Activated CD4-positive, alpha-beta T cell treated with anti-CD3 and anti-CD28 coated beads for 36 hours (primary cell): Measurements from ENCODE around the gene NCKAP1. TPM values are rescaled to one million over a fixed set of nuclear protein-coding genes. Genes with fewer than 3 reads are reported as not detected.
A peak's percentile ranks its signal among the peaks of the same experiment; 100 is the strongest.

Source experiments
- ATAC-seq: fragments of 200-7000 bp; cut with Tn5 transposase; one replicate; pipeline ENCODE4 v1.10.0; 2021; ENCODE audit warnings: mild to moderate bottlenecking, moderate library complexity
- CTCF ChIA-PET: fragments of 350-600 bp; sonication (Branson Sonifier 250); formaldehyde crosslinking; loops from one replicate; lab custom pipeline; 2021; ENCODE audit warnings: antibody characterized with exemption; lab: Charles Lee
- POLR2A ChIA-PET: fragments of 350-600 bp; sonication (Branson Sonifier 250); formaldehyde crosslinking; loops from one replicate; lab custom pipeline; 2021; ENCODE audit warnings: antibody characterized with exemption, inconsistent platforms; lab: Charles Lee
- DNase-seq: peaks from one replicate; pipeline ENCODE4 v3.0.0-alpha.2; 2020
- H3K27ac Mint-ChIP-seq: one replicate; pipeline ENCODE4 v1.8.0; 2021; ENCODE audit warnings: mixed read lengths
- H3K27me3 Mint-ChIP-seq: one replicate; pipeline ENCODE4 v1.8.0; 2021; ENCODE audit warnings: mixed read lengths
- H3K36me3 Mint-ChIP-seq: one replicate; pipeline ENCODE4 v1.8.0; 2021; ENCODE audit warnings: low read depth, mixed read lengths
- H3K4me1 Mint-ChIP-seq: one replicate; pipeline ENCODE4 v1.8.0; 2021; ENCODE audit warnings: mixed read lengths
- H3K4me3 Mint-ChIP-seq: one replicate; pipeline ENCODE4 v1.8.0; 2021; ENCODE audit warnings: mild to moderate bottlenecking, moderate library complexity, mixed read lengths
- H3K9me3 Mint-ChIP-seq: one replicate; pipeline ENCODE4 v1.8.0; 2021; ENCODE audit warnings: low read depth, mixed read lengths
- intact Hi-C, 2 experiments: fragments of 100-400 bp; cut with DNase I in 1 of 2; cut with micrococcal nuclease in 1 of 2; formaldehyde crosslinking; loops; one replicate each; pipeline versions ENCODE4 v1.14.2 to v1.15.1; 2022 to 2024; cut with DNase I, micrococcal nuclease
- total RNA-seq, 2 experiments: library from RNA; stranded (reverse); gene quantifications; one replicate each; pipeline ENCODE4 v1.2.3, GENCODE V29; 2021

The NCKAP1 gene, protein sequence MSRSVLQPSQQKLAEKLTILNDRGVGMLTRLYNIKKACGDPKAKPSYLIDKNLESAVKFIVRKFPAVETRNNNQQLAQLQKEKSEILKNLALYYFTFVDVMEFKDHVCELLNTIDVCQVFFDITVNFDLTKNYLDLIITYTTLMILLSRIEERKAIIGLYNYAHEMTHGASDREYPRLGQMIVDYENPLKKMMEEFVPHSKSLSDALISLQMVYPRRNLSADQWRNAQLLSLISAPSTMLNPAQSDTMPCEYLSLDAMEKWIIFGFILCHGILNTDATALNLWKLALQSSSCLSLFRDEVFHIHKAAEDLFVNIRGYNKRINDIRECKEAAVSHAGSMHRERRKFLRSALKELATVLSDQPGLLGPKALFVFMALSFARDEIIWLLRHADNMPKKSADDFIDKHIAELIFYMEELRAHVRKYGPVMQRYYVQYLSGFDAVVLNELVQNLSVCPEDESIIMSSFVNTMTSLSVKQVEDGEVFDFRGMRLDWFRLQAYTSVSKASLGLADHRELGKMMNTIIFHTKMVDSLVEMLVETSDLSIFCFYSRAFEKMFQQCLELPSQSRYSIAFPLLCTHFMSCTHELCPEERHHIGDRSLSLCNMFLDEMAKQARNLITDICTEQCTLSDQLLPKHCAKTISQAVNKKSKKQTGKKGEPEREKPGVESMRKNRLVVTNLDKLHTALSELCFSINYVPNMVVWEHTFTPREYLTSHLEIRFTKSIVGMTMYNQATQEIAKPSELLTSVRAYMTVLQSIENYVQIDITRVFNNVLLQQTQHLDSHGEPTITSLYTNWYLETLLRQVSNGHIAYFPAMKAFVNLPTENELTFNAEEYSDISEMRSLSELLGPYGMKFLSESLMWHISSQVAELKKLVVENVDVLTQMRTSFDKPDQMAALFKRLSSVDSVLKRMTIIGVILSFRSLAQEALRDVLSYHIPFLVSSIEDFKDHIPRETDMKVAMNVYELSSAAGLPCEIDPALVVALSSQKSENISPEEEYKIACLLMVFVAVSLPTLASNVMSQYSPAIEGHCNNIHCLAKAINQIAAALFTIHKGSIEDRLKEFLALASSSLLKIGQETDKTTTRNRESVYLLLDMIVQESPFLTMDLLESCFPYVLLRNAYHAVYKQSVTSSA
- 10 to 100 TPM in 1 of 2 experiments, 1 to 10 TPM in 1; 9.1 to 11.7 TPM for total RNA-seq

DNA sequence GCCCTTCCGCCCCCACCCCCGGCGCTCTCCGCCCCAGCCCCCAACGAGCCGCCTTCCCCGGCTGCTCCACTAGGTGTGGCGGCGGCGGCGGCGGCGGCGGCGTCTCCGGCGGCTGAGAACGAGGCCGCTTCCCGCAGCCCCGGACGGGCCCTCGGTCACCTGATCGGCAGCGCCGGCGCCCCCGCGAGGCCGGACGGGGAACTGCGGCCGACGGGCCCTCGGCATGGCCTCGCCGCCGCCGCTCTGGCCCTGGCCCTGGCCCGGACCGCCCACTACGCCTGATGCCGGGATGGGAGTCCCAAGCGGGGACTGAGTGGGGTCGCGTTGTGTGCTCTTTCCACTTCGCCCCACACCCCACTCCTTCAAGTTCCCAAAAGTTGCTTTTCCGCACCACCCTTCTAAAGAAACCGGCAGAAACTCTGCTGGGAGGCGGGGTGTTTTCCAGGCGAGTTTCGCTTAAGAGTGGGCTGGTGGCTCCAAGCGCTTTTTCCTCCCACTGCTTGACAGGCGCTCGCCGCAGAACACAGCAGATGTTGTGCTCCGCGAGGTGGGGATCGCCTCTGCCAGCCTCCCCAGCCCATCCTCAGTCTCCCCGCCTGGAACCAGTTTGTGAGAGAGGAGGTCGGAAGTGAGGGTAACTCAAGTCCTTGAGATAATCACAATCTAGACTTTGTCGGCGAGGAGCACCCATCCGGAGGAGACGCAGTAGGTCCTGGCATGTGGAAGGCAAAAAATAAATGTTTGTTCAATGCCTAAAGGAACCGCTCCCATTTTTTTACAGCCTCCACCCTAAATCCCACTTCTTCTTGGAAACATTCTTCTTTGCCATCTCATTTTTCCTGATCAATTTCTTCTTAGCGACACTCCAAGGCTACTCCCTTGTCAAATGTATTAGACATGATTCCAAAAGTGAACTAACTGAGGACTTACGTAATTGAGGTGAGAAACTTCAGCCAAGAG, at the start of gene NCKAP1:
Gene NCKAP1 (minus strand): TSS at position 117 of the 960 bp plus-strand sequence. CDS start 358 bp downstream, outside the sequence.
- H3K9me3 Mint-ChIP-seq: no peaks in the 10 kb centered on the region
- H3K27me3 Mint-ChIP-seq: peaks cover 42% of the 10 kb centered on the region
- ChIA-PET CTCF (interaction anchor here (1.1 to 1.2 kb wide), 2 partner anchors 13 to 40 kb away, joined by 4 to 5 read pairs; partner anchors contain the start of gene DUSP19), POLR2A (no interaction called here)
- intact Hi-C loops: loop anchor here (1.0 to 10.0 kb wide), 7 partner anchors 18 to 1244 kb away; partner anchors contain the start of genes DNAJC10 (in 2 of the 2), DUSP19 (in 2 of the 2), ITPRID2 (in 1 of the 2) and NUP35 (in 1 of the 2)
- H3K4me1 Mint-ChIP-seq: peaks cover 26% of the 10 kb centered on the region
- H3K27ac Mint-ChIP-seq: peak within 1 kb of the TSS; percentile 63
- peak within 1 kb of the TSS; percentile 76 for H3K4me3 Mint-ChIP-seq
- peak; percentile 94 for DNase-seq
- peak; percentile 90 for ATAC-seq
- no peaks in the 10 kb centered on the region for H3K36me3 Mint-ChIP-seq

- no peaks in the 10 kb centered on the region for H3K36me3 Mint-ChIP-seq
- no peaks in the 10 kb centered on the region for H3K27me3 Mint-ChIP-seq
- no peak for ATAC-seq
- no peaks in the 10 kb centered on the region for H3K9me3 Mint-ChIP-seq
- CTCF ChIA-PET: interaction anchor here (0.7 kb wide), 1 partner anchor 54 kb away, joined by 3 read pairs; no protein-coding TSS in a partner anchor
- no peak overlapping the region for H3K4me3 Mint-ChIP-seq
- no peak for DNase-seq
- intact Hi-C loops: no loop called here
- H3K4me1 Mint-ChIP-seq: peaks cover 7% of the 10 kb centered on the region
- no peak overlapping the region for H3K27ac Mint-ChIP-seq
- POLR2A ChIA-PET: no interaction called here
Observed at GRCh38 chr2:183081911-183082310, 43.7 kb upstream of the NCKAP1 start.

- POLR2A ChIA-PET: interaction anchor here (0.6 to 1.5 kb wide), 2 partner anchors 45 to 141 kb away, joined by 5 to 7 read pairs; partner anchors contain the start of gene NUP35
- H3K36me3 Mint-ChIP-seq: no peaks in the 10 kb centered on the region
- H3K4me3 Mint-ChIP-seq: peak overlapping the region; percentile 84
- DNase-seq (no peak), ATAC-seq (peak; percentile 25)
- no peaks in the 10 kb centered on the region for H3K27me3 Mint-ChIP-seq
- peak overlapping the region; percentile 76 for H3K27ac Mint-ChIP-seq
- CTCF ChIA-PET: interaction anchor here (0.5 to 2.1 kb wide), 6 partner anchors 10 to 316 kb away, joined by 3 to 5 read pairs (median 4); partner anchors contain the start of gene NUP35
- intact Hi-C loops: loop anchor here in 1 of 2 experiments (2.0 kb wide), 1 partner anchor 364 kb away; no protein-coding TSS in a partner anchor
- H3K4me1 Mint-ChIP-seq: peaks cover 7% of the 10 kb centered on the region
- H3K9me3 Mint-ChIP-seq: no peaks in the 10 kb centered on the region
Observed at GRCh38 chr2:183079139-183079775, 41.0 kb upstream of the NCKAP1 start.

- Mint-ChIP-seq H3K27ac (peak within 1 kb of the TSS; percentile 76), H3K27me3 (no peaks in the 10 kb centered on the region), H3K9me3 (no peaks in the 10 kb centered on the region), H3K36me3 (no peaks in the 10 kb centered on the region), H3K4me1 (peaks cover 7% of the 10 kb centered on the region), H3K4me3 (peak within 1 kb of the TSS; percentile 84)
- ChIA-PET POLR2A (interaction anchor here (0.6 to 1.5 kb wide), 2 partner anchors 45 to 141 kb away, joined by 5 to 7 read pairs; partner anchors contain the start of gene NUP35), CTCF (interaction anchor here (0.5 to 2.1 kb wide), 7 partner anchors 9 to 316 kb away, joined by 3 to 6 read pairs (median 4); partner anchors contain the start of gene NUP35)
- intact Hi-C loops: loop anchor here (1.0 to 2.0 kb wide), 3 partner anchors 40 to 364 kb away; partner anchors contain the start of genes NCKAP1 (in 2 of the 2) and NUP35 (in 2 of the 2)
- peak; percentile 94 for ATAC-seq
- peak; percentile 89 for DNase-seq
Observed at GRCh38 chr2:183078464-183079138, 40.3 kb upstream of the NCKAP1 start, which contains the start of gene DUSP19. DUSP19 (plus strand) TSS chr2:183078747; CDS start chr2:183078934, 187 bp downstream.

GRCh38 chr2:183078163-183078463, 39.9 kb upstream of the NCKAP1 start:
- DNase-seq (no peak), ATAC-seq (no peak)
- peak overlapping the region; percentile 84 for H3K4me3 Mint-ChIP-seq
- H3K9me3 Mint-ChIP-seq: no peaks in the 10 kb centered on the region
- peak overlapping the region; percentile 76 for H3K27ac Mint-ChIP-seq
- H3K4me1 Mint-ChIP-seq: peaks cover 7% of the 10 kb centered on the region
- ChIA-PET CTCF (interaction anchor here (1.3 to 2.1 kb wide), 4 partner anchors 9 to 46 kb away, joined by 3 to 6 read pairs (median 4); partner anchors contain the start of gene NUP35), POLR2A (interaction anchor here (1.5 kb wide), 1 partner anchor 46 kb away, joined by 7 read pairs; the partner anchor contains the start of gene NUP35)
- no peaks in the 10 kb centered on the region for H3K27me3 Mint-ChIP-seq
- H3K36me3 Mint-ChIP-seq: no peaks in the 10 kb centered on the region
- intact Hi-C loops: loop anchor here (1.0 to 2.0 kb wide), 3 partner anchors 40 to 363 kb away; partner anchors contain the start of genes NCKAP1 (in 2 of the 2) and NUP35 (in 2 of the 2)

GRCh38 chr2:183072177-183072576, 33.9 kb upstream of the NCKAP1 start:
- Mint-ChIP-seq H3K27me3 (peaks cover 8% of the 10 kb centered on the region), H3K36me3 (no peaks in the 10 kb centered on the region), H3K4me1 (no peaks in the 10 kb centered on the region), H3K4me3 (no peak overlapping the region), H3K9me3 (no peaks in the 10 kb centered on the region), H3K27ac (no peak overlapping the region)
- ChIA-PET CTCF (interaction anchor here (0.6 kb wide), 1 partner anchor 422 kb away, joined by 3 read pairs; no protein-coding TSS in a partner anchor), POLR2A (no interaction called here)
- no peak for ATAC-seq
- intact Hi-C loops: no loop called here
- no peak for DNase-seq

- Mint-ChIP-seq H3K27me3 (peaks cover 12% of the 10 kb centered on the region), H3K4me3 (no peak overlapping the region), H3K27ac (no peak overlapping the region), H3K4me1 (no peaks in the 10 kb centered on the region), H3K9me3 (no peaks in the 10 kb centered on the region), H3K36me3 (no peaks in the 10 kb centered on the region)
- ChIA-PET CTCF (interaction anchor here (0.6 to 1.1 kb wide), 3 partner anchors 10 to 144 kb away, joined by 3 to 4 read pairs (median 3); no protein-coding TSS in a partner anchor), POLR2A (no interaction called here)
- intact Hi-C loops: no loop called here
- peak; percentile 27 for DNase-seq
- ATAC-seq: no peak
Observed at GRCh38 chr2:183070942-183071844, 32.9 kb upstream of the NCKAP1 start.

DNA sequence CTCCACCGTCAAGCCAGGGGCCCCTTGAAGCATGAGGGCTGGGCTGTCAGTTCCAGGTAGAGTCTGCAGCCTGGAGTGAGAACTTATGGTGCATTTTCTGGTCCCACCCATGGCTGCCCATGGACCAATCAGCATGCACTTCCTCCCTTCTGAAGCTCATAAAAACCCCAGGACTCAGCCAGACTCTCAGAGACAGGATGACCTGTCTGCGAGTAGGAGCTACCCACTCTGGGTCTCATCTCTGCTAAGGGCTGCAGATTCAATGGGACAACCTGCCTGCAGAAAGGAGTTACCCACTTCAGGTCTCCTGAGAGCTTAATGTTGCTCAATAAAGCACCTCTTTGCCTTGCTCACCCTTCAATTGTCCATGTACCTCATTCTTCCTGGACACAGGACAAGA, 30.9 kb upstream of the NCKAP1 start:
- DNase-seq: no peak
- POLR2A ChIA-PET: no interaction called here
- peaks cover 14% of the 10 kb centered on the region for H3K27me3 Mint-ChIP-seq
- H3K9me3 Mint-ChIP-seq: no peaks in the 10 kb centered on the region
- H3K4me1 Mint-ChIP-seq: no peaks in the 10 kb centered on the region
- H3K4me3 Mint-ChIP-seq: no peak overlapping the region
- no peak for ATAC-seq
- CTCF ChIA-PET: interaction anchor here (2.0 kb wide), 1 partner anchor 9 kb away, joined by 5 read pairs; the partner anchor contains the start of gene DUSP19
- H3K27ac Mint-ChIP-seq: no peak overlapping the region
- intact Hi-C loops: no loop called here
- H3K36me3 Mint-ChIP-seq: no peaks in the 10 kb centered on the region
